Activated T-cell treated with anti-CD3 and anti-CD28 coated beads for 1 hour (primary cell): ENCODE measurements around the gene PDE7B.
"Not testable (repeated sequence)": the region's sequence is repeated elsewhere in the genome, so short reads cannot be mapped to it uniquely, and the experiment has no call there.

Source experiments
- DNase-seq: peaks from one replicate; pipeline ENCODE4 v3.0.0-alpha.2; 2020; ENCODE audit warnings: low read depth

Gene PDE7B

GRCh38 chr6:136108361-136108945, 257.0 kb downstream of the PDE7B start:
- no peak for DNase-seq

GRCh38 chr6:136111831-136112230, 260.3 kb downstream of the PDE7B start:
- DNase-seq = no peak

DNA sequence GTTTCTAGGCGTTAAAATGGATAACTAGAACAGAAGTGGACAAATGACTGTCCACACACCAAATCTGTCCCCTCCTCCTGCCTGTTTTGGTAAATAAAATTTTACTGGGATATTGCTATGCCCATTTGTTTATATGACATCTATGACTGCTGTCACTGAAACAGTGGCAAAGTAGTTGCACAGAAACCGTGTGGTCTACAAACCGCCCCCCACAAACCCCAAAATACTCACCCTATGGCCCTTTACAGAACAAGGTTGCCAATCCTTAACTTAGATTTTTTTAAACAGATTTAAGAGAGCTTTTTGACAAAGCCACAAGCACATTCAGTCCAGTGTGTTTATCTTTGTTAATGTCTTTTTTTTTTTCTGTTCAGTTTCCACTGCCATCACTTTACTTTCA, 260.8 kb downstream of the PDE7B start:
- DNase-seq = no peak

- no peak for DNase-seq
Measured at GRCh38 chr6:136113736-136114173, 262.3 kb downstream of the PDE7B start.

DNA sequence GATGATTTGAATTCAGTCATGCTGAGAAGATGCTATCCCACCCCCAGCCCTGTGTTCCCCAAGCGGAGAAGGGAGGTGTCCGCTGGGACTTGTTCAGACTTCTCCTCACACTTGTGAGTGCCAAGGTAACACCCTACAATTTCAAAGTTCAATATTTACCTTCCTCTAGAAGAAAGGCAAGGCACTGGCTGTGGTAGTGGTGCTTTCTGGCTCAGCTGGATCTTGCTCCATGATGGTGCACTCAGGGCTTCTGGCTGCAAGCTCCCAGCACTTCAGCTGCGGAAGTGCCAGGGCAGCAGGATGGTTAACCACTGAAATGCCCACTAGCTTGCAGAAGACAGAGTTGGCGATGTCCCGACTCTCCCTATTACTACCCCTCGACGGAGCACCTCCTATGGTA, 263.2 kb downstream of the PDE7B start:
- DNase-seq = no peak

GRCh38 chr6:136115941-136116340, 264.4 kb downstream of the PDE7B start:
- no peak for DNase-seq

- DNase-seq = no peak
Measured at GRCh38 chr6:136117081-136117480, 265.6 kb downstream of the PDE7B start.

DNA sequence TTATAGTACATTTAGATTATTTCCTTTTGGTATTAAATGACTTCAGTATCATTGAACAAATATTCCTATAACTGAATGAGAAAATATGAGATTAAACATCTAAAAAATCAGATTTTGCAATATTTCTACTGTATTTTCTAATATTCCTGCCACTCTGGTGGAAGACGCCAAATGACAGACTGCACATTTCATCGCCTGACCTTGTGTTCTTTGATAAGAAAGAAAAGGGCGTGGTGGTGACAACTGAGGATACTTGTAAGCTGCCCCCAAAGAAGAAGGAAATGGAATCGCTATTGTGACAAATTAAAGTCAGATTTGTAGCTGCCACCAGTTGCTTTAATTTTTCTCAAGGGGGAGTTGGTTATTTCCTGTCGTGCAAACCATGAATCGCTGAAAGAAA, 267.3 kb downstream of the PDE7B start:
- no peak for DNase-seq

GRCh38 chr6:136123468-136123867, 272.0 kb downstream of the PDE7B start:
- DNase-seq = no peak

GRCh38 chr6:136125585-136125984, 274.1 kb downstream of the PDE7B start:
- no peak for DNase-seq

DNA sequence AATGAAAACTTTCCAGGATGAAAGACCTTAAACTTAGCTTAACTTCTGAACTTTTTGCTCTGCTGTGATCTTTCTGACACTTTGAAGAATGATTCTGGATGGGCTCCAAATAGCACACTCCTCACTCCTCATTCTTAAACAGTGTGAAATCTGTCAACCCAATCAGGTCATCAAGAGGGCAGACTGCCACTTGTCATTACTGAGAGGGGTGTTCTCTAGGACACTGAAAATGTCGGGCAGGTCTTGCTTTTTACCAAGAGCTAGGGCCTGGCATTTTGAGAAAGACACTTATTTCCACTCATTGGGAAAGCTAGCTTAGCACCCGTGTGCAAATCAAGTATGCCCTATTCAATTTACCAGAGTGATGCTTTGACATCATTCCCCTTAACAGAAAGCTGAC, 276.4 kb downstream of the PDE7B start:
- DNase-seq = no peak

- no peak for DNase-seq
Measured at GRCh38 chr6:136129365-136129764, 277.9 kb downstream of the PDE7B start.

GRCh38 chr6:136134268-136134667, 282.8 kb downstream of the PDE7B start:
- DNase-seq = no peak

- no peak for DNase-seq
Measured at GRCh38 chr6:136134751-136135150, 283.2 kb downstream of the PDE7B start.

- no peak for DNase-seq
Measured at GRCh38 chr6:136136274-136136673, 284.8 kb downstream of the PDE7B start.

DNA sequence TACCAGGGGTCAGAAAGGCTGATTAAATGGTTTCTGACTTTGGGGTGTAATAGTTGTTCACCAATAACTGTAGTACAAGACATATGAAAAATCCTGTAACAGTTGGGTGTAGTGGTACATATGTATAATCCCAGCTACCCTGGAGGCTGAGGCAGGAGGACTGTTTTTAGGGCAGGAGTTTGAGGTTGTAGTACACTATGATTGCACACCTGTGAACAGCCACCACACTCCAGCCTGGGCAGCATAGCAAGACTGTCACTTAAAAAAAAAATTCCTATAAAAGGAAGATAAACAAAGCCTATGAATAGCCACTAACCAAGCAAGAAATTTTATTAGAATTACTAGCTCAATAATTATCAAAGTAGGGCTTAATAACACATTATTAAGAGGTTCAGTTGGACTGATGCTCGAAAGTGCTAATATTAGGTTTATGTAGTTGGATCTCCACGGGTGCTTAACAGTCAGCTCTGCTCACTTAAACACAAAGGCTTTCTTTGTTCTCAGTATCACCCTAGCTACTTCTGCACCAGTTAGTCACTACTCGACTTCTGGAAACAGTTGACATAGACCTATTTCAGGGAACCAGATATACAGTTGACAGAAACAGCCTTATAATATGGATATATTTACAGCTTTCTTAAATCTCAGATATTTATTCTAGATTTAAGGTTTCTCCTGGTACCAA, 285.6 kb downstream of the PDE7B start:
- DNase-seq = no peak

- DNase-seq = no peak
Measured at GRCh38 chr6:136137739-136138402, 286.4 kb downstream of the PDE7B start.

GRCh38 chr6:136139111-136139510, 287.6 kb downstream of the PDE7B start:
- not testable (repeated sequence) for DNase-seq

GRCh38 chr6:136144251-136145023, 292.9 kb downstream of the PDE7B start:
- no peak for DNase-seq

DNA sequence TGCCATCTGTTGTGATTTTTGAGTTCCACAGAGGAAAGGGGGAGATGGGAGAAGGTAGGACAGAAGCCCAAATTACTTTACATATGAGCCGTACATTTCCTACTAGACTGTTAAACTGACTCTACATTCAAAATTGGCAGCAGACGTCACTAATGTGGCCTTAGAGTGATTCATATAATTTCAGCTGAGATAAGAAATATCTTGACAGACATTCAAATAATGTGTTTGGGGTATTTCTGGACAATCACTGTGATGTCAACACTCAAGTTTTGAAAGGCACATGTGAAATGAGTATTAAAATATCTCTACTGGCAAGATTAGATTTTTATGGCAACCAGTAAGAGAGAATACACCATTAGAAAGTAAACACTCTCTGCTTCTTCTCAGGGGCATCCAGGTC, 294.6 kb downstream of the PDE7B start:
- no peak for DNase-seq

- no peak for DNase-seq
Measured at GRCh38 chr6:136147342-136147741, 295.8 kb downstream of the PDE7B start.

GRCh38 chr6:136148051-136148450, 296.6 kb downstream of the PDE7B start:
- DNase-seq = no peak

DNA sequence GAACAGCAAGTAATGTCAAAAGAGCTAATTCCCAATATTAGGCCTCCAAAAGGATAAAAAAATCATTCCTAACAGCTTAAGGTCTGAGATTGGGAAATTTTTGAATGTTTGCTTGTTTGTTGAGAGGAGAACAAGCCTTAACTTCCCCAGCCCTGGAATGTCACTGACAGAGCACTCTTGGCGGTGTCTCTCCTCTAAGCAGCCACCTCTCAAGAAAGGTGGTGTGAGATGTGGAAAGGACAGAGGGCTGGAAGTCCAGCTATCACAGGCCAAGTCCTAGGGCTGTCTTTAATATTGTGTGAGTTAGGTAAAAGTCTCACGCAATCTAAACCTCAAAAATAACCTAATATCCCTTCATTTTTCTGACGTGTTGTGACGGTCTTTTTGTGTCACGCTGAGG, 297.0 kb downstream of the PDE7B start:
- no peak for DNase-seq
